SK-N-SH (cell line): ENCODE data around the gene BMP2K. TPM values are rescaled to one million over a fixed set of nuclear protein-coding genes. Genes with fewer than 3 reads are reported as not detected.

ENCODE experiments used
- CTCF ChIA-PET: fragments of 300-600, 350-600 bp; formaldehyde crosslinking; extraction: SDS; loops from one replicate; lab custom pipeline; 2021; lab: Yijun Ruan, JAX
- POLR2A ChIA-PET: fragments of 350-600 bp; sonication (Branson Sonifier 250); formaldehyde crosslinking; extraction: SDS; loops from one replicate; lab custom pipeline; 2020; ENCODE audit warnings: antibody characterized with exemption, inconsistent platforms; lab: Yijun Ruan, JAX
- DNase-seq: peaks from one replicate; pipeline ENCODE4 v3.0.0; 2012
- H2AFZ ChIP-seq: fragments of 200-600 bp; sonication (generic); 2 replicates; pipeline ENCODE4 v1.8.1; 2016; ENCODE audit warnings: antibody characterized with exemption, mild to moderate bottlenecking, low read depth
- H3F3A ChIP-seq: fragments of 200-600 bp; sonication (generic); replicated peaks from 2 replicates; pipeline ENCODE3; 2016; ENCODE audit warnings: antibody characterized with exemption, mild to moderate bottlenecking; ENCODE audit not compliant: insufficient read depth
- H3K27ac ChIP-seq, 2 experiments: fragments of 200-500 bp in 1 of 2; fragments of 200-600 bp in 1 of 2; sonication (Bioruptor generic) in 1 of 2; sonication (generic), shearing (Covaris generic) in 1 of 2; 2 replicates each; pipeline versions ENCODE4 v1.5.1 to v1.6.1; 2014 to 2016; ENCODE audit warnings: low read depth in 2 of 2, inconsistent platforms in 1 of 2, low read length in 1 of 2, mild to moderate bottlenecking in 1 of 2, mixed read lengths in 1 of 2
- H3K27me3 ChIP-seq: fragments of 200-600 bp; sonication (generic), shearing (Covaris generic); 2 replicates; pipeline ENCODE4 v1.6.1; 2016; ENCODE audit warnings: mixed run types; ENCODE audit not compliant: insufficient read depth
- H3K36me3 ChIP-seq, 2 experiments: fragments of 200-500 bp in 1 of 2; fragments of 200-600 bp in 1 of 2; sonication (Bioruptor generic) in 1 of 2; sonication (generic) in 1 of 2; replicated peaks in 1 of 2; 2 replicates each; pipeline versions ENCODE3 to v1.5.1; 2014 to 2016; ENCODE audit warnings: low read length in 1 of 2, mild to moderate bottlenecking in 1 of 2; ENCODE audit not compliant: insufficient read depth in 2 of 2, control insufficient read depth in 1 of 2
- H3K4me1 ChIP-seq, 2 experiments: fragments of 200-500 bp in 1 of 2; fragments of 200-600 bp in 1 of 2; sonication (Bioruptor generic) in 1 of 2; sonication (generic), shearing (Covaris generic) in 1 of 2; 2 replicates each; pipeline versions ENCODE4 v1.5.1 to v1.6.1; 2014 to 2016; ENCODE audit warnings: low read depth in 1 of 2, low read length in 1 of 2, mixed run types in 1 of 2; ENCODE audit not compliant: insufficient read depth in 2 of 2, control insufficient read depth in 1 of 2
- H3K4me2 ChIP-seq: fragments of 200-600 bp; sonication (generic), shearing (Covaris generic); 2 replicates; pipeline ENCODE4 v1.6.1; 2017; ENCODE audit warnings: mixed run types
- H3K4me3 ChIP-seq, 2 experiments: fragments of 200-500 bp in 1 of 2; fragments of 200-600 bp in 1 of 2; sonication (Bioruptor generic) in 1 of 2; sonication (generic), shearing (Covaris generic) in 1 of 2; 2 replicates each; pipeline versions ENCODE4 v1.5.1 to v1.8.1; 2014 to 2016; ENCODE audit warnings: low read depth in 2 of 2, inconsistent platforms in 1 of 2, low read length in 1 of 2, mild to moderate bottlenecking in 1 of 2, mixed read lengths in 1 of 2, moderate library complexity in 1 of 2
- H3K79me2 ChIP-seq: fragments of 200-600 bp; sonication (generic); 2 replicates; pipeline ENCODE4 v1.8.1; 2017; ENCODE audit warnings: mild to moderate bottlenecking; ENCODE audit not compliant: insufficient read depth
- H3K9ac ChIP-seq: fragments of 200-600 bp; sonication (generic); 2 replicates; pipeline ENCODE4 v1.6.1; 2017; ENCODE audit warnings: mixed run types
- H3K9me2 ChIP-seq: fragments of 200-600 bp; sonication (generic); 2 replicates; pipeline ENCODE4 v1.6.1; 2017; ENCODE audit warnings: mixed run types
- H3K9me3 ChIP-seq: fragments of 200-600 bp; sonication (generic); 2 replicates; pipeline ENCODE4 v1.6.1; 2017; ENCODE audit warnings: mixed run types, mild to moderate bottlenecking, moderate library complexity
- H4K20me1 ChIP-seq: fragments of 200-600 bp; sonication (generic); 2 replicates; pipeline ENCODE4 v1.6.1; 2017; ENCODE audit warnings: mild to moderate bottlenecking, mixed run types; ENCODE audit not compliant: insufficient read depth
- EP300 ChIP-seq, 2 experiments: IDR thresholded peaks; 2 replicates each; pipeline versions ENCODE4 v1.4.0 to v1.6.1; 2012; ENCODE audit warnings: borderline replicate concordance in 1 of 2, low read depth in 1 of 2, low read length in 1 of 2
- GATA2 ChIP-seq: sonication (generic); formaldehyde crosslinking; IDR thresholded peaks from 2 replicates; pipeline ENCODE4 v1.5.0; 2020; ENCODE audit warnings: mild to moderate bottlenecking, missing genetic modification reagents
- IRF3 ChIP-seq: fragments of 150-350 bp; IDR thresholded peaks from 2 replicates; pipeline ENCODE4 v1.6.1; 2016; ENCODE audit warnings: mild to moderate bottlenecking, low read depth, low read length
- JUND ChIP-seq: IDR thresholded peaks from 2 replicates; pipeline ENCODE4 v1.4.0; 2012
- NRF1 ChIP-seq: IDR thresholded peaks from 2 replicates; pipeline ENCODE4 v1.6.1; 2012; ENCODE audit warnings: low read depth, mild to moderate bottlenecking, low read length
- POLR2AphosphoS5 ChIP-seq: IDR thresholded peaks from 2 replicates; pipeline ENCODE4 v1.6.1; 2012; ENCODE audit warnings: low read depth, low read length
- REST ChIP-seq: IDR thresholded peaks from 2 replicates; pipeline ENCODE4 v1.6.1; 2012; ENCODE audit warnings: mild to moderate bottlenecking, low read depth, low read length, moderate library complexity
- RXRA ChIP-seq: IDR thresholded peaks from 2 replicates; pipeline ENCODE4 v1.4.0; 2012; ENCODE audit warnings: low read depth, mild to moderate bottlenecking, borderline replicate concordance
- SIN3A ChIP-seq: IDR thresholded peaks from 2 replicates; pipeline ENCODE4 v1.6.1; 2012; ENCODE audit warnings: low read depth, mild to moderate bottlenecking, low read length, moderate library complexity, borderline replicate concordance
- SMC3 ChIP-seq: IDR thresholded peaks from 2 replicates; pipeline ENCODE4 v1.6.1; 2012; ENCODE audit warnings: low read depth, low read length, improper control_type of control experiment
- TCF12 ChIP-seq: IDR thresholded peaks from 2 replicates; pipeline ENCODE4 v1.4.0; 2012
- USF2 ChIP-seq: fragments of 150-350 bp; IDR thresholded peaks from 2 replicates; pipeline ENCODE4 v1.6.1; 2017; ENCODE audit warnings: antibody characterized with exemption, low read length, low read depth, borderline replicate concordance
- ZBTB33 ChIP-seq: IDR thresholded peaks from 2 replicates; pipeline ENCODE4 v1.4.0; 2012; ENCODE audit warnings: low read depth, borderline replicate concordance
- WGBS: methylation state at CpG from one replicate; pipeline ENCODE4 v1.1.6; 2017; ENCODE audit warnings: low lambda C conversion rate; 5-methylcytosine and 5-hydroxymethylcytosine counted together
- polyA plus RNA-seq, 3 experiments: library from polyadenylated mRNA; depleted of rRNA; stranded (reverse); fragments of >200 nt; gene quantifications; 2 replicates each; pipeline ENCODE4 v1.2.3, GENCODE V29; 2012

Gene BMP2K
- polyA plus RNA-seq, 1 of the 3 experiments (the other 2 are of a cell fraction): 7.2 TPM

GRCh38 chr4:78756776-78757175, 19.4 kb upstream of the BMP2K start (continued):
- TF ChIP-seq REST (no peak), SMC3 (no peak), NRF1 (no peak)
- TF ChIP-seq, all 33 proteins: peak for 0

GRCh38 chr4:78757574-78757973, 18.6 kb upstream of the BMP2K start:
- Histone ChIP-seq H3F3A (no peaks in the 10 kb centered on the region), H3K9me2 (no peaks in the 10 kb centered on the region), H3K36me3 (no peaks in the 10 kb centered on the region), H3K9ac (no peak overlapping the region), H3K79me2 (no peaks in the 10 kb centered on the region), H3K27me3 (no peaks in the 10 kb centered on the region), H2AFZ (no peak overlapping the region), H3K4me2 (no peak overlapping the region), H3K9me3 (no peaks in the 10 kb centered on the region), H3K4me3 (no peak overlapping the region), H4K20me1 (no peaks in the 10 kb centered on the region), H3K4me1 (no peaks in the 10 kb centered on the region), H3K27ac (no peak overlapping the region)
- ChIA-PET POLR2A (no interaction called here), CTCF (no interaction called here)
- DNase-seq: no peak
- WGBS: 79% methylated on average over 1 of the region's 1 CpG
- no peak for TF ChIP-seq USF2
- no peak for TF ChIP-seq GATA2 (CRISPR knock-in tag)
- no peak for TF ChIP-seq EP300 (IDR thresholded peaks at IDR 0.05; ENCODE audit: borderline replicate concordance in 1 of 2, low read depth in 1 of 2, low read length in 1 of 2)
- TF ChIP-seq IRF3: no peak
- no peak for TF ChIP-seq NRF1
- no peak for TF ChIP-seq ZBTB33
- no peak for TF ChIP-seq SIN3A
- no peak for TF ChIP-seq JUND
- TF ChIP-seq RXRA: no peak
- no peak for TF ChIP-seq TCF12
- TF ChIP-seq POLR2AphosphoS5: no peak
